GM12864 (cell line): ENCODE measurements around the gene CIB4.

ENCODE experiments used
- DNase-seq: peaks from one replicate; pipeline ENCODE4 v3.0.0-alpha.2; 2011; ENCODE audit warnings: low read depth
- H3K4me3 ChIP-seq: 2 replicates; pipeline ENCODE4 v1.5.1; 2011; ENCODE audit warnings: mild to moderate bottlenecking, low read depth, low read length, control low read depth
- TF ChIP-seq, protein P1 (sequence below): IDR thresholded peaks from 2 replicates; pipeline ENCODE4 v1.5.1; 2011; ENCODE audit warnings: low read depth, mild to moderate bottlenecking, moderate library complexity, low read length, control low read depth, inconsistent platforms; ENCODE audit errors: missing control alignments

CIB4 gene

DNA sequence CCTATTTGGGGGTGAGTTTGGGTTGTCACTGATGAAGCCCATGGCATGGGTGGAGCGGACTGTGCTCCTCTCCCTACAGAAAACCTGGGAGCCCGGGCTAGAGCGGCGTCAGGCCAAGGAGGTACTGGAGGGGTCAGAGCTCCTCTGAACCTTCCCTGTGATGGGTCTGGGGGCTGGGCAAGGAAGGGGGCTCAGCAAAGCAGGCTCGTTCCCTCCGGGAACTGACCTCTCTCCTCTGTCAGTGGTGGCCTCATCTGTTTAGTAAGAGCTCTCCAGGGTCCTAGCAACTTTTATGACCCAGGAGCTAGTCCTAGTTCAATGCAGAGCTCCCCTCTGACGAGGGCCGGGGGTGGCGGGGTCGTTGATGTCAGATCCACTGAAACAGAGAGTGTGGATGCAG lies 100.9 kb downstream of the CIB4 start:
- DNase-seq, result no peak
- TF ChIP-seq, protein P1, sequence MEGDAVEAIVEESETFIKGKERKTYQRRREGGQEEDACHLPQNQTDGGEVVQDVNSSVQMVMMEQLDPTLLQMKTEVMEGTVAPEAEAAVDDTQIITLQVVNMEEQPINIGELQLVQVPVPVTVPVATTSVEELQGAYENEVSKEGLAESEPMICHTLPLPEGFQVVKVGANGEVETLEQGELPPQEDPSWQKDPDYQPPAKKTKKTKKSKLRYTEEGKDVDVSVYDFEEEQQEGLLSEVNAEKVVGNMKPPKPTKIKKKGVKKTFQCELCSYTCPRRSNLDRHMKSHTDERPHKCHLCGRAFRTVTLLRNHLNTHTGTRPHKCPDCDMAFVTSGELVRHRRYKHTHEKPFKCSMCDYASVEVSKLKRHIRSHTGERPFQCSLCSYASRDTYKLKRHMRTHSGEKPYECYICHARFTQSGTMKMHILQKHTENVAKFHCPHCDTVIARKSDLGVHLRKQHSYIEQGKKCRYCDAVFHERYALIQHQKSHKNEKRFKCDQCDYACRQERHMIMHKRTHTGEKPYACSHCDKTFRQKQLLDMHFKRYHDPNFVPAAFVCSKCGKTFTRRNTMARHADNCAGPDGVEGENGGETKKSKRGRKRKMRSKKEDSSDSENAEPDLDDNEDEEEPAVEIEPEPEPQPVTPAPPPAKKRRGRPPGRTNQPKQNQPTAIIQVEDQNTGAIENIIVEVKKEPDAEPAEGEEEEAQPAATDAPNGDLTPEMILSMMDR, result no peak
- H3K4me3 ChIP-seq, result no peak overlapping the region

DNA sequence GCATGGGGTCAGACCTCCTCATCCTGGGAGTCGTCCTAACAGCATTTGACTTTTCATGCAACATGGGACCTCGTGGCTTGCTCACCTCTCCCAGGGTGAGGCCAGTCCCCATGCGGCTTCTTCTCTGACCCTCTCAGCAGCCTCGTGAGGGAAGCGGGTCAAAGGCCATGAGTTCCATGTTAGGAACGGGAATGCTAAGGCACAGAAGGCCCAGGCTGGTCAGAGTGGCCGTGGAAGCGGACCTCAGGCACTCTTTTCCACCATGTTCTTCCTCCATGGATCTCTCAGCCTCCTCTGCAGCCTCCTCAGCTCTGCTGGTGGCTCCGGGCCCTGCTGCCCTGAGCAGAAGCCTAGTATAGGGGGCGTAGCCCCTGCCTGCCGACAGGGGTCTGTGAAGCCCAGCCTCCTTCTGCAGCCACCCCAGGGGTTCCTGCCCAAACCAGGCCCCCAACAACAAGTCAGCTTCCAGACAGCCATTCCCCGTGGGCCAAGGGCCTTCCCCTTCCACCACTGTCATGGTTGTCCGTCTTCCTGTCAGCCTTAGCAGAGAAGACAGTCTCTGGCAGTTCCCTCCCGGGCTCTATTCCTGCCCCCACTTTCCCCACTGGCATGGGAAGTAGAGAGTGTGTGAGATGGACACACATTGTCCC lies 103.2 kb downstream of the CIB4 start:
- no peak overlapping the region for H3K4me3 ChIP-seq
- no peak for DNase-seq
- TF ChIP-seq, protein P1, result no peak

DNA sequence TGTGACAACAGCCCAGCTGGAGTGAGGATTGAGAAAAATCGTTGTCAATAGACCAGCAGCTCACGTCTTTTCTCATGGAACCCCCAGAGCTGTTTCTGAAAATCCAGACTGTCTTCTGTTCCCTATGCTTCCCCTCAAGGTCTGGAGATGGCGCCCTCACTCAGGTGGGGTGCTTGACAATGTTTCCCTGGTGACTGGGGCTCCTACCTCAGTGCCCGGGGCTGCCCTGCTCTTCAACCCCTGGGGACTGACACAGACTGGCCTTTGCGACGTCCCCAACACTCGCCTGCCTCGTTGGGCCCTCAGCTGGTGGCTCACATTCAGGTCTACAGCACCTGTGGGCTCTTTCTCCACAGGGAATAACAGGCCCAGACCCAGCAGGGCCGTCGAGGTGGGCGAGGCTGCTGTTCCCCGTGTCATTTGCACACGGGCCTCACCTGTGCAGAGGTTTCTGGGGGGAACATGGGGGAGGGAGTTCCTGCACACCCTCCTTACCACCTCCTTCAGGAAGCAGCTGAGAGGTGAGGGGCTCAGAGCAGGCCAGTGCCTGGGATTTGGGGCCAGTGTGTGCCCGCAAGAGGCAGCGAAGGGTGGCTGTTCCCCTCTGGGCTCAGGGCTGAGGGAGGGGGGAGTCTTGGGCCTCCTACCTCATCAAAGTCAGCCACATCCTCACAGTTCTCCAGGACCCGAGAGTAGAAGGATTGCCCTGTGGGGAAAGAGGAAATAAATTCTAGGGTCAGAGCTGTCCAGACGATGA lies 103.9 kb downstream of the CIB4 start:
- DNase-seq, result no peak
- H3K4me3 ChIP-seq, result no peak overlapping the region
- TF ChIP-seq, protein P1, result no peak

DNA sequence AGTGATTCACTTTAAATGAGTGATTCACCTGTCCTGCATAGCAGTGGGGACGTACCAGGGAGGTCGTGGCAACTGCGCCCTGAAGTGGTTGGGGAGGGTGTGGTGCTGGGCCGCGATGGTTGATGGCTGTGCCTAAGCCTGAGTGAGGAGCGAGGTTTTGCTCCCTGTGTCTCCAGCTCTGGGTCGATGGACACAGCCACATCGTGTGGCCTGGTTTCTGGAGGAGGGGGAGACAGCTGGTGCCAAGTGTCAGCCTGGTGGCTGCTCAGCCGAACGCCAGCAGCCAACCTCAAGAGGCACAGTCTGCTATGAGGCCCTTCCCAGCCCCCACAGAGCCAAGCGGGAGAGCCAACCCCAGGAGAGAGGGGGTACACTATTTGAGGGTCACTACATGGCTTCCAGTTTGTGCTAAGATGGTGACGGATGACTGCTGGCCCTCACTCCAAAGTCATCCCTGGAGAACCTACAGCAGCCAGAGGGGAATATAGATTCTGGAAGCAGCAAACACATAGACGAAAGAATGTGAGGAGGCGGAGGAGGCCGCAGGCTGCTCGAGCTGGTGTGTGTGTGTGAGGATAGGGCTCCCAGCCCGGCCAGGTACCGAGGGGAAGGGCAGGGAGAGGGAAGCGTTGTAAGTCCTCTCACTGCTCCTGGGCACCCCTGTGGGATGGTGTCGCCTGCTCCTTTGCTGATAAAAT lies 104.6 kb downstream of the CIB4 start:
- TF ChIP-seq, protein P1, result no peak
- no peak overlapping the region for H3K4me3 ChIP-seq
- DNase-seq, result no peak

DNA sequence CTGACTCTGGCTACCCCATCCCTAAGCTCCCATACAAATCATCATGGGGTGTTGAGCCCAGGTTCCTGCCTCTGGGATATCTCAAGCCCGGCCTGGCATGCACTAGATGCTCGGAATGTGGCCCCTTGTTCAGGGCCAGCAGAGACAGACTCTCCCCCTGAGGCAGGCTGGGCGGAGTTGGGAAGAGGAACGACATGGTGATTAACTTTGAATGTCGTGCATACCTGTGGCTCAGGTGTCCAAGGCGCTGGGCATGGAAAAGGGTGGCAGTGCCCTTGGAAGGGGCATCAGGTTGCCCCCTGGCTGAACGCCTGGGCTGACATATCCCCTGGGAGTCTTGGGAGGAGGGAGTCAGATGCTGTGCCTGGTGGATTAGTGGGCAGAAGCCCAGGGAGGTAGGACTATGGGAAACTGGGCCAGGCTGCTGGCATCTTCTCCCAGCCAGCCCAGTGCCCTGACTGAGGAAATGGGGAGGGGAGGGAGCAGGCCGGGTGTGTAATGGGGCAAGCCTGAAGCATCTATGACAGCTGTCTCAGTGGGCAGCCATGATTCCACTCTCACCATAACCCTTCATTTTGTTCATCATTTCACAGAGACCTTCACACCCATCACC lies 105.4 kb downstream of the CIB4 start:
- H3K4me3 ChIP-seq, result no peak overlapping the region
- no peak for DNase-seq
- TF ChIP-seq, protein P1, result no peak

DNA sequence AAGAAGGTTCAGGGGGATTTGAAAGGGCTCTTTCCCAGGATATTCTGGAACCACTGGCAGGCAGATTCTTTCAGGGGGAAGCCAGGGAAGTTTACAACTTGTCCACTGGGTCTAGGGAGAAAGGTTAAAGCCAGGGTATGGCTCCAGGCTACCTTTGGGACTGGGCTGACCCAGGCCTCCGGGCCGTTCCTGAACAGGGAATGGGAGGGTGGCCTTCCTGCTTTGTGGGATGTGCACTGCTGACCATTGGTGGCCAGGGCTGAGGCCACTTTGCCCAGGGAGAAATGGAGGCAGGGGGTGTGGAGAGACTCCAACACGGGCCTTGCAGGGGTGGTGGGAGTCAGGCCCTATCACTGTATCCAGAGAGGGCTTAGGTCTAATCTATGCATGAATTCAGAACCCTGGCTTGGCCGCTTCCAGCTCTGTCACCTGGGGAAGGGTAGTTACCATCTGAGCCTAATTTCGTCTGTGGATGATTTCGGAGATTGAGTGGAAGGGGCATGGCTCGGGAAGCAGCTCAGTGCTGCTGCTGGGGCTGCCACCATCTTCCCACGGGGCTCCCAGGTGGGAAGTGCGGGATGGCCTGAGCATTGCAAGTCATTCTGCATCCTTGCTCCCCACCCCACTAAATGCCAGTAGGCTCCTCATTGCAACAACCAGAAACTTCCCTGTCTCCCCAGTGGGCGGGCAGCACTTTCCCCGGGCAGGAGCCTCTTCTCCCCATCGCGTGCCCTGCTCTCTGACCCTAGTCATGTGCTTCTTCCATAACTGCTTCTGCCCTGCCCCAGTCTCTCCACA lies 106.1 kb downstream of the CIB4 start:
- no peak overlapping the region for H3K4me3 ChIP-seq
- TF ChIP-seq, protein P1, result no peak
- no peak for DNase-seq
